Liver (tissue), 3 donors: ENCODE measurements around the gene DLGAP4.

ENCODE experiments used
- CTCF ChIP-seq: fragments of 150-350 bp; IDR thresholded peaks from 2 replicates; pipeline ENCODE4 v1.5.1; 2017; ENCODE audit warnings: improper control_type of control experiment, low read depth, low read length; ENCODE audit not compliant: missing input control
- JUND ChIP-seq, 2 donors: IDR thresholded peaks; 2 replicates each; pipeline ENCODE4 v1.6.1; 2016; ENCODE audit warnings: antibody characterized with exemption in 2 of 2
- MAX ChIP-seq: IDR thresholded peaks from 2 replicates; pipeline ENCODE4 v1.6.1; 2016; ENCODE audit warnings: antibody characterized with exemption
- NR2F2 ChIP-seq: IDR thresholded peaks from 2 replicates; pipeline ENCODE4 v1.6.1; 2016; ENCODE audit warnings: antibody characterized with exemption
- TAF1 ChIP-seq: conservative IDR thresholded peaks from 2 replicates; pipeline ENCODE4 v1.6.1; 2016; ENCODE audit warnings: antibody characterized with exemption, mild to moderate bottlenecking
- ZBTB33 ChIP-seq: IDR thresholded peaks from 2 replicates; pipeline ENCODE4 v1.6.1; 2016; ENCODE audit warnings: antibody characterized with exemption
- donor health status: healthy.
- donor health status: healthy.

- TF ChIP-seq CTCF (no peak), ZBTB33 (no peak), JUND (IDR thresholded peaks at IDR 0.05) (no peak), NR2F2 (no peak), MAX (no peak), TAF1 (no peak)
Observed at GRCh38 chr20:36532388-36532787, 226.2 kb downstream of the DLGAP4 start.
